ENCODE data around the gene KDM5B.
A peak's percentile ranks its signal among the peaks of the same experiment; 100 is the strongest.

KDM5B gene

GRCh38 chr1:202848191-202848542 lies 39.9 kb upstream of the KDM5B start:
- TF ChIP-seq CTCF (IDR thresholded peaks at IDR 0.05; ENCODE audit: extremely low read depth, insufficient read depth, missing control alignments), result no peak
- in situ Hi-C loops (cut with MboI; ENCODE audit: low pct_unique_long_range_greater_than_20kb, low sequenced_read_pairs, unreplicated experiment), result no loop called here
- DNase-seq (ENCODE audit: low spot score), result peak; percentile 73

GRCh38 chr1:202844935-202845334 lies 36.7 kb upstream of the KDM5B start:
- no peak for DNase-seq (ENCODE audit: low spot score)
- no peak for TF ChIP-seq CTCF (IDR thresholded peaks at IDR 0.05; ENCODE audit: extremely low read depth, insufficient read depth, missing control alignments)
- in situ Hi-C loops (cut with MboI; ENCODE audit: low pct_unique_long_range_greater_than_20kb, low sequenced_read_pairs, unreplicated experiment), result no loop called here

GRCh38 chr1:202844259-202844658 lies 36.0 kb upstream of the KDM5B start:
- DNase-seq (ENCODE audit: low spot score), result no peak
- in situ Hi-C loops (cut with MboI; ENCODE audit: low pct_unique_long_range_greater_than_20kb, low sequenced_read_pairs, unreplicated experiment), result no loop called here
- no peak for TF ChIP-seq CTCF (IDR thresholded peaks at IDR 0.05; ENCODE audit: extremely low read depth, insufficient read depth, missing control alignments)

GRCh38 chr1:202843081-202843480 lies 34.9 kb upstream of the KDM5B start:
- no peak for TF ChIP-seq CTCF (IDR thresholded peaks at IDR 0.05; ENCODE audit: extremely low read depth, insufficient read depth, missing control alignments)
- no peak for DNase-seq (ENCODE audit: low spot score)
- in situ Hi-C loops (cut with MboI; ENCODE audit: low pct_unique_long_range_greater_than_20kb, low sequenced_read_pairs, unreplicated experiment), result no loop called here

GRCh38 chr1:202837746-202838262 lies 29.6 kb upstream of the KDM5B start:
- no peak for TF ChIP-seq CTCF (IDR thresholded peaks at IDR 0.05; ENCODE audit: extremely low read depth, insufficient read depth, missing control alignments)
- in situ Hi-C loops (cut with MboI; ENCODE audit: low pct_unique_long_range_greater_than_20kb, low sequenced_read_pairs, unreplicated experiment), result no loop called here
- no peak for DNase-seq (ENCODE audit: low spot score)

GRCh38 chr1:202836623-202837403 lies 28.6 kb upstream of the KDM5B start:
- in situ Hi-C loops (cut with MboI; ENCODE audit: low pct_unique_long_range_greater_than_20kb, low sequenced_read_pairs, unreplicated experiment), result no loop called here
- no peak for DNase-seq (ENCODE audit: low spot score)
- TF ChIP-seq CTCF (IDR thresholded peaks at IDR 0.05; ENCODE audit: extremely low read depth, insufficient read depth, missing control alignments), result peak; percentile 15

Data from GM13977 (cell line).